H1 (cell line): Measurements from ENCODE around the gene RAPGEF1. TPM values are rescaled to one million over a fixed set of nuclear protein-coding genes. Genes with fewer than 3 reads are reported as not detected.
"Not testable (repeated sequence)": the region's sequence is repeated elsewhere in the genome, so short reads cannot be mapped to it uniquely, and the experiment has no call there.

Source experiments
- CTCF ChIA-PET: fragments of 300-600 bp; sonication (Branson Sonifier 250); formaldehyde crosslinking; loops from one replicate; lab custom pipeline; 2021; ENCODE audit not compliant: partially characterized antibody; lab: Charles Lee
- POLR2A ChIA-PET: fragments of 300-600 bp; sonication (Branson Sonifier 250); formaldehyde crosslinking; loops from one replicate; lab custom pipeline; 2021; ENCODE audit warnings: inconsistent platforms; ENCODE audit not compliant: partially characterized antibody; lab: Charles Lee
- DNase-seq, 2 experiments: peaks; one replicate each; pipeline versions ENCODE4 v3.0.0 to v3.0.0-alpha.2; 2010 to 2022; ENCODE audit warnings: low spot score in 2 of 2, low read depth in 1 of 2, mixed read lengths in 1 of 2
- FAIRE-seq: peaks from 2 replicates; lab custom pipeline; 2011; peaks lifted over from hg19 to GRCh38; lab: Jason Lieb, UNC
- H2AFZ ChIP-seq: 2 replicates; pipeline ENCODE4 v1.8.1; 2012; ENCODE audit warnings: low read length, inconsistent platforms
- H2AK5ac ChIP-seq: 2 replicates; pipeline ENCODE4 v1.6.1; 2013; ENCODE audit warnings: low read depth, low read length
- H2BK120ac ChIP-seq: replicated peaks from 2 replicates; pipeline ENCODE3; 2013; ENCODE audit warnings: low read depth, low read length, inconsistent platforms
- H2BK12ac ChIP-seq: 2 replicates; pipeline ENCODE4 v1.6.1; 2013; ENCODE audit warnings: low read depth, low read length
- H2BK15ac ChIP-seq: 2 replicates; pipeline ENCODE4 v1.6.1; 2013; ENCODE audit warnings: low read length
- H2BK20ac ChIP-seq: 2 replicates; pipeline ENCODE4 v1.6.1; 2013; ENCODE audit warnings: low read length
- H2BK5ac ChIP-seq: 2 replicates; pipeline ENCODE4 v1.6.1; 2013; ENCODE audit warnings: low read depth, low read length
- H3K14ac ChIP-seq: 2 replicates; pipeline ENCODE4 v1.6.1; 2013; ENCODE audit warnings: inconsistent platforms; ENCODE audit not compliant: insufficient read length
- H3K18ac ChIP-seq: 2 replicates; pipeline ENCODE4 v1.6.1; 2013; ENCODE audit warnings: low read length; ENCODE audit errors: extremely low read depth
- H3K23ac ChIP-seq: 2 replicates; pipeline ENCODE4 v1.6.1; 2013; ENCODE audit warnings: inconsistent platforms; ENCODE audit not compliant: insufficient read length
- H3K23me2 ChIP-seq: 2 replicates; pipeline ENCODE4 v1.6.1; 2013; ENCODE audit warnings: low read depth, low read length
- H3K27ac ChIP-seq: 2 replicates; pipeline ENCODE4 v1.6.1; 2011; ENCODE audit warnings: low read depth, low read length, inconsistent platforms
- H3K27me3 ChIP-seq, 4 experiments: replicated peaks in 1 of 4; 1 replicate in 1 of 4; 2 replicates in 3 of 4; pipeline versions ENCODE4 v1.6.1 to v1.8.1; 2011 to 2013; ENCODE audit warnings: low read length in 3 of 4, mild to moderate bottlenecking in 3 of 4, inconsistent platforms in 2 of 4, mixed read lengths in 2 of 4, moderate library complexity in 1 of 4; ENCODE audit not compliant: control insufficient read depth in 3 of 4, insufficient read depth in 3 of 4; ENCODE audit errors: extremely low read depth in 1 of 4
- H3K36me3 ChIP-seq, 4 experiments: 2 replicates each; pipeline versions ENCODE4 v1.6.1 to v1.8.1; 2011 to 2013; ENCODE audit warnings: mild to moderate bottlenecking in 4 of 4, low read length in 3 of 4, moderate library complexity in 2 of 4, control low read depth in 1 of 4, inconsistent platforms in 1 of 4; ENCODE audit not compliant: insufficient read depth in 4 of 4, control insufficient read depth in 2 of 4
- H3K4ac ChIP-seq: replicated peaks from 2 replicates; pipeline ENCODE3; 2013; ENCODE audit warnings: low read length, low read depth, mixed read lengths, inconsistent platforms; ENCODE audit not compliant: insufficient read length
- H3K4me1 ChIP-seq, 4 experiments: replicated peaks in 1 of 4; 1 replicate in 1 of 4; 2 replicates in 3 of 4; pipeline versions ENCODE4 v1.6.1 to v1.8.1; 2011 to 2013; ENCODE audit warnings: low read length in 3 of 4, inconsistent platforms in 2 of 4, mixed read lengths in 1 of 4; ENCODE audit not compliant: insufficient read depth in 4 of 4, control insufficient read depth in 3 of 4
- H3K4me2 ChIP-seq, 2 experiments: 2 replicates each; pipeline versions ENCODE4 v1.6.1 to v1.8.1; 2011 to 2013; ENCODE audit warnings: low read depth in 2 of 2, low read length in 2 of 2, control low read depth in 1 of 2, inconsistent platforms in 1 of 2, mild to moderate bottlenecking in 1 of 2; ENCODE audit not compliant: insufficient read depth in 1 of 2
- H3K4me3 ChIP-seq, 4 experiments: fragments of 200-600, 300-600 bp in 1 of 4; sonication (generic), shearing (Covaris generic), sonication (Bioruptor Twin) in 1 of 4; 2 replicates each; pipeline versions ENCODE4 v1.5.1 to v1.8.1; 2011 to 2016; ENCODE audit warnings: low read length in 4 of 4, low read depth in 3 of 4, control low read depth in 2 of 4, inconsistent platforms in 2 of 4, mild to moderate bottlenecking in 2 of 4, mixed read lengths in 1 of 4, moderate library complexity in 1 of 4; ENCODE audit not compliant: insufficient read depth in 2 of 4; ENCODE audit errors: extremely low read depth in 1 of 4
- H3K56ac ChIP-seq: replicated peaks from 2 replicates; pipeline ENCODE3; 2013; ENCODE audit warnings: low read depth, mild to moderate bottlenecking, mixed read lengths, low read length, inconsistent platforms; ENCODE audit not compliant: insufficient read length
- H3K79me1 ChIP-seq: 2 replicates; pipeline ENCODE4 v1.6.1; 2013; ENCODE audit warnings: low read depth, low read length, control low read depth
- H3K79me2 ChIP-seq, 2 experiments: 2 replicates each; pipeline versions ENCODE4 v1.6.1 to v1.8.1; 2012 to 2013; ENCODE audit warnings: low read length in 2 of 2, mild to moderate bottlenecking in 2 of 2, inconsistent platforms in 1 of 2; ENCODE audit not compliant: insufficient read depth in 2 of 2, control insufficient read depth in 1 of 2
- H3K9ac ChIP-seq, 4 experiments: replicated peaks in 1 of 4; 1 replicate in 1 of 4; 2 replicates in 3 of 4; pipeline versions ENCODE4 v1.6.1 to v1.8.1; 2011 to 2013; ENCODE audit warnings: low read depth in 3 of 4, low read length in 3 of 4, control low read depth in 2 of 4, mild to moderate bottlenecking in 2 of 4, moderate library complexity in 2 of 4, inconsistent platforms in 1 of 4; ENCODE audit errors: extremely low read depth in 1 of 4
- H3K9me3 ChIP-seq, 2 experiments: 2 replicates each; pipeline versions ENCODE4 v1.6.1 to v1.8.1; 2012 to 2013; ENCODE audit warnings: mild to moderate bottlenecking in 2 of 2, moderate library complexity in 2 of 2, control low read depth in 1 of 2, inconsistent platforms in 1 of 2, low read depth in 1 of 2, low read length in 1 of 2, mixed read lengths in 1 of 2; ENCODE audit not compliant: insufficient read depth in 2 of 2
- H4K20me1 ChIP-seq, 2 experiments: replicated peaks in 1 of 2; 2 replicates each; pipeline versions ENCODE3 to v1.8.1; 2011 to 2013; ENCODE audit warnings: inconsistent platforms in 2 of 2, low read length in 2 of 2, mild to moderate bottlenecking in 1 of 2; ENCODE audit not compliant: insufficient read depth in 2 of 2, control insufficient read depth in 1 of 2
- H4K5ac ChIP-seq: 2 replicates; pipeline ENCODE4 v1.6.1; 2013; ENCODE audit warnings: low read length, low read depth, mixed read lengths, inconsistent platforms; ENCODE audit not compliant: insufficient read length
- H4K8ac ChIP-seq: 2 replicates; pipeline ENCODE4 v1.8.0; 2013; ENCODE audit warnings: mild to moderate bottlenecking, moderate library complexity, low read length, inconsistent platforms; ENCODE audit not compliant: insufficient read depth; ENCODE audit errors: extremely low read depth
- H4K91ac ChIP-seq: replicated peaks from 2 replicates; pipeline ENCODE3; 2013; ENCODE audit warnings: low read length, mixed read lengths, inconsistent platforms; ENCODE audit not compliant: insufficient read length
- WGBS, 2 experiments: shearing (Covaris generic) in 1 of 2; methylation state at CpG; one replicate each; pipeline versions ENCODE4 v1.1.6 to v1.1.7; 2013 to 2015; ENCODE audit warnings: low lambda C conversion rate in 2 of 2, mixed read lengths in 2 of 2, inconsistent platforms in 1 of 2, low coverage in 1 of 2, missing lambda C conversion rate in 1 of 2; ENCODE audit not compliant: insufficient replicate concordance in 2 of 2, insufficient coverage in 1 of 2, insufficient read length in 1 of 2; ENCODE audit errors: extremely low coverage in 1 of 2, missing lambda C conversion rate in 1 of 2; 5-methylcytosine and 5-hydroxymethylcytosine counted together
- polyA plus RNA-seq, 7 experiments: library from polyadenylated mRNA; depleted of rRNA in 3 of 7; stranded (reverse) in 5 of 7; unstranded in 2 of 7; fragments of >200 nt in 5 of 7; fragments of 200-250 nt in 2 of 7; gene quantifications; 1 replicate in 5 of 7; 2 replicates in 1 of 7; 4 replicates in 1 of 7; pipeline versions ENCODE4 v1.2.1 to v1.2.3, GENCODE V29; 2011 to 2013; ENCODE audit warnings: missing spikeins in 2 of 7, mixed read lengths in 2 of 7
- total RNA-seq: library from RNA; stranded (reverse); fragmentation: NEBNext Ultra II Directional; extraction: Animal tissue kit (Norgen Biotek cat#: 25700); gene quantifications from 2 replicates; pipeline ENCODE4 v1.2.1, GENCODE V29; 2021

RAPGEF1 gene
- total and polyA plus RNA-seq, 2 of the 8 experiments (the other 6 are each of a cell fraction or from before 2014, with no cell fraction given), result 29.7 to 78.9 TPM

GRCh38 chr9:131549186-131549585 lies 190.7 kb downstream of the RAPGEF1 start:
- H4K8ac ChIP-seq, DNase-seq, H3K4me1 ChIP-seq, FAIRE-seq, H3K27ac ChIP-seq, H3K4me2 ChIP-seq, H3K36me3 ChIP-seq, H4K91ac ChIP-seq, H3K23ac ChIP-seq, H2BK20ac ChIP-seq, H4K20me1 ChIP-seq, H3K14ac ChIP-seq, H3K79me2 ChIP-seq, H3K79me1 ChIP-seq, H3K4me3 ChIP-seq, H4K5ac ChIP-seq, CTCF ChIA-PET, H2AFZ ChIP-seq, H3K23me2 ChIP-seq, H3K18ac ChIP-seq, H3K9ac ChIP-seq, H2AK5ac ChIP-seq, H2BK15ac ChIP-seq, POLR2A ChIA-PET, H2BK5ac ChIP-seq, H3K4ac ChIP-seq, H2BK12ac ChIP-seq, H3K56ac ChIP-seq, H2BK120ac ChIP-seq: not testable (repeated sequence)
- Histone ChIP-seq H3K27me3 (peaks cover 18 to 49% (median 41%) of the 10 kb centered on the region in 4 experiments), H3K9me3 (peaks cover 11 to 18% of the 10 kb centered on the region in 2 experiments)
- 85% methylated on average over 10 of the region's 10 CpGs; no CpG with 5 or more reads in 1 of the 2 experiments for WGBS, 2 experiments
